ENCODE data around the gene EFHC2.

Gene EFHC2, protein sequence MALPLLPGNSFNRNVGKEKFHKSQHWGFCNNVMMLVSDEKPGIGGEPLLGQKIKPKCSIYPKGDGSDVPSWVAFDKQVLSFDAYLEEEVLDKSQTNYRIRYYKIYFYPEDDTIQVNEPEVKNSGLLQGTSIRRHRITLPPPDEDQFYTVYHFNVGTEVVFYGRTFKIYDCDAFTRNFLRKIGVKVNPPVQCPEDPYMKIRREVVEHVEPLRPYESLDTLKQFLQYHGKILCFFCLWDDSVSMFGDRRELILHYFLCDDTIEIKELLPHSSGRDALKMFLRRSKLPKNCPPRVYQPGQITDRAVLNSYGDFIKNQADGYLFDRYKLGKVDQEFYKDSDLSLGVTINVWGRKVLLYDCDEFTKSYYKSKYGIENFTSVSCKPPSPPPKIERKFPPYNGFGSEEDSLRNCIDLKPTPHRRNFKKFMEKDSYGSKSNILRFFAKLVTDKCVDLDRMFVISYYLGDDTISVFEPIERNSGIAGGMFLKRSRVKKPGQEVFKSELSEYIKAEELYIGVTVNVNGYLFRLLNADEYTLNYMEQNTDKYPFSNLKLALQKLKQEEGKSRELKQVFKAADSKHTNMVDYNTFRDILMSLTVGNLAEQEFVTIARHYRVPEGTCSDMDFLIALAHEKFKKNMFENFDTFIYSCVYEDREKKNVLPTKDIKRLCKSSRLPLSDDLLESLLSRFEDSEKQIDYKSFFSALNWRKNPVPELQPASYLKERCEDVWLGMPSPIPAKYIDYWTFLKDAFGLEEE

GRCh38 chrX:44343412-44344141 is at the start of gene EFHC2:
EFHC2 (minus strand) TSS chrX:44343672; CDS start chrX:44343588, 84 bp downstream.
- DNase-seq, result no peak

DNA sequence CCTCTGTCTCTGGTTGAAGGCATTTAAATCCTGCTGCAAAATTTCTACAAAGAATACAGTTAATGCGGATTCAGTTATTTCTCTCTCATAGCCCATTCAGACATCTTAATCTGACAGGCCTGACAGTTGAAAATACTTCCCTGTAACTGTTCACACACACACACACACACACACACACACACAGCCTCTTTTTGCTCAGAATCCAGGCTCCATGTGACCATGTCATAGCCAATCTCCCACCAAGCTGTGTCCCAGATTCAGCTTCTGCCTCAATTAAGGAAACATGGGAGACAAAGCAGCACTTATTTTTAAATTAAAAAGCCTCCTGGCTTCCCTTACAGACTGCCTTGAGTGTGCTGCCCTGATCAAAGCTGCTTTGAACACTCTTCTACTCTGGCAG is 49.3 kb upstream of the EFHC2 start:
- DNase-seq, result no peak

DNA sequence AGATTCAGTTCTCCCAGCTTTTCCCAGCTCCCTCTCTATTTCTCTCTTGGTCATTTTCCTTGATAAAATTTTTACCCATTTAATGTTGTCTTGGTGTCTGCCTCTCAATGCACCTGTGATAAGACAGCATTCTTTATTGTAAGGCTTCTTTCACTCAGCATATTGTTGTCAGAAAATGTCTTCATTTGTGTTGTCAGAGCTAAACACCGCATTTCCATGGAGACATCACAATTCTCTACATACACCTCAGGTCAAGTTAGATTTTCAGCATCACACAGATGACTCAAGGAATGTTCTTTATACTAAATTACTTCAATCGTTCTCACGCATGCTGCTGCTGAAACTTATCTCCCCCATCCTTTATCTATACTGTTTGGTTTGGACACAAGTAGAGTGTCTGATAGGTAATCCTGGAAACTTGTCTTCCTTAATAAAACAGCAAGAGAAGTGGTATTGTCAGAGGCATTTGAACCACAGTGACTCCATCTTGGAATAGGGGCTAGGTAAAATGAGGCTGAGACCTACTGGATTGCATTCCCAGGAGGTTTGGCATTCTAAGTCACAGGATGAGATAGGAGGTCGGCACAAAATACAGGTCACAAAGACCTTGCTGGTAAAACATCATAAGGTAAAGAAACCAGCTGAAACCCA is 41.3 kb upstream of the EFHC2 start:
- DNase-seq, result no peak

DNA sequence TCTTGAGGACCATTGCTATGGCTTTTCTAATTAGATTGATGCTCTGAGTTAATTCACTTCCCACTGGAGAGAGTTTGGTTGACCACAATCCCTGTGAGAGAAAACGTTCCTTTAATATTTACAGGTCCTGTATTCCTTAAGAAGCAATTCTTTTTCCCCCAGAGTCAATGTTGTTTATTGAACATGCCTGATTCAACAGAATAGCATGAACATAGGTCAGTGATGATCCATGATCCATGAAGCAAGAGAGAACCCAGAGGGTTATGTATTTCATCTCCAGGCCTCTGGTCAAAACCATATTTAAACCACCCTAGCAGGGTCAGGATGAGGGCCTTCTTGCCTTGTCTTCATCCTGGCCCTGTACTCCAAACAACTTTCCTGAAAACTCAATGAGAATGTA is 39.4 kb upstream of the EFHC2 start:
- no peak for DNase-seq

DNA sequence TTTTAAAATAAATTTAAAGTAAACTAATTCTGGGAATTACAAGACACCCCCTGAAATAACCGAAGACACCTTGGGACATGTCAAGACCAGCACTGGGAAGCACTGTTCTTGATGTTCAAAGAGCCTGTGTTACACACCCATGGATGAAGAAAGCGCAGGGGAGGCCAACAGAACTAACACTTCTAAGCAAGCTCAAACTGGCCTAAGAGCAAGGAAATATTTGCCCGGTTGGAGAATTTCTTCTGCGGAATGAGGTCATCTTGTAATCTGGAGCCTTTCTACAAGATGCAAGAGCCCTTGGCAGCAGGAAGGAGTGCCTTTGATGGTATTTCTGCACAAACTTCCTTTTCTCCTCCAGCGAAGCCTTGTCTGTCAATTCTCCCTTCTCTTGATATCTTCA is 9.3 kb upstream of the EFHC2 start:
- no peak for DNase-seq

DNA sequence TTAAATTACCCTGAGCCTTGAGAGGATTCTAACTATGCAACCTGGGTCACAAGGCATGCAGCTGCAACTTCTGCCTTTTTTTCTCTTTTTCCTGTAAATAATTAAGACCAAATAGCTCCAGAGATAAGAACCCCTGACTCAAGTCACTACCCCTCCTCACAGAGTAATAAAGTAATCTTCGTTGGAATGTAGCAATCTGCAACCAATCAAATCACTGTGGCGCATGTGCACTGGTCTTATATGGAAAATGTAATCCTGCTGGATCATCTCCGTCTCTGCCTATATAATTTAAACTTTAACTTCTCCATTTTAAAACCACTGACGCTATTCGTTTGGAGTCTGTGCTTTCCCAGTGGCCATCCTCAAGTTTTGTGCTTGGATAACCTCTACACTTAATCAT is 6.1 kb upstream of the EFHC2 start:
- DNase-seq, result no peak

DNA sequence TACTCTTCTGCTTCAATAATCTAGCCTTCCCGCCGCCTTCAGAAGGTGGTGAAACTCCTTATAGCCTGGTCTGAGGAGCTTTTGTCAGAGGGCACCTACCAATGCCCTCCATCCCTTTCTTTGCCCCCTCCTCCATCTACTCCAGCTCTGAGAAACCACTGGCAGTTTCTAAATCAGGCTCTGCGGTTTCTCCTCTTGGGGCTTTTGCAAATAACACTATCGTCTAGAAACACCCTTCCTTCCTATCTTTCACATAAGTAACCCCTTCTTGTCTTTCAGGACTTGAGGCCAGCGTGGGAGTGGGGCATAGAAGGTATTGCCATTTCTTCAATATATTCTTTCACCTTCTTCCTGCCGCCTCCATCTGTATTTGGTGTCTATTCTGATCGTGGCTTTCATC is 1.2 kb upstream of the EFHC2 start:
- DNase-seq, result no peak

DNA sequence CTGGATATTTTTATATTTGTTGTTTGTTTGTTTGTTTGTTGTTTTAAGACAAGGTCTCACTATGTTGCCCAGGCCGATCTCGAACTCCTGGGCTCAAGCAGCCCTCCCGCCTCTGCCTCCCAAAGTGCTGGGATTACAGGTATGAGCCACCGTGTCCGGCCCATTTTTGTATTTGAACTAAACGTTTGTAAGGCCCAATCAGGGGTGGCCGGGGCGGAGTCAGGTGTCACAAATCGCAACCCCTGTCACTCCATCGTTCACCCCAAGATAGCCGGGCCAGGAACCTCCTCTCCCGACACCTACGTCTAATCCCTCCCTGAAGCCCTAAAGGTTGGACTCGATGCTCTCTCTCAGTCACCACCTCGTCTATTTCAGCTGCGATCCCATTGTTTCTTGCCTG is 722 bp upstream of the EFHC2 start:
- no peak for DNase-seq

DNA sequence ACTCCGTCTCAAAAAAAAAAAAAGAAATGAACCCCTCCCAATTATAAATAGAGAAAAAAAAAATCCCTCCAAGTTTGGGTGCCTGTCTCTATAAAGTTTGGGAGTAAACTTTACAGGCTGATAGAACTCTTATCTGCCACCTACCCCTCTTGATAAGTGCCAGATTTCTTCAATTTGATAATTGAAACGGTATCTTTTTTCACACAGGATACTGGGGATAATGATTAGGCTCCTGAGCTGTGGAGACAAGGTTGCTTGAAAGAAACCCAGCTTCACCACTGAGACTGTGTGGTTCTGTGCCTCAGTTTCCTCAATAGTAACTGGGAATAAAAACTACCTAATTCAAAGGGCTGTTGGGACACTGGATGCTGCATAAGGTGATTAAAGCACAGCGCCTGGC is 606 bp downstream of the EFHC2 start:
- DNase-seq, result no peak

DNA sequence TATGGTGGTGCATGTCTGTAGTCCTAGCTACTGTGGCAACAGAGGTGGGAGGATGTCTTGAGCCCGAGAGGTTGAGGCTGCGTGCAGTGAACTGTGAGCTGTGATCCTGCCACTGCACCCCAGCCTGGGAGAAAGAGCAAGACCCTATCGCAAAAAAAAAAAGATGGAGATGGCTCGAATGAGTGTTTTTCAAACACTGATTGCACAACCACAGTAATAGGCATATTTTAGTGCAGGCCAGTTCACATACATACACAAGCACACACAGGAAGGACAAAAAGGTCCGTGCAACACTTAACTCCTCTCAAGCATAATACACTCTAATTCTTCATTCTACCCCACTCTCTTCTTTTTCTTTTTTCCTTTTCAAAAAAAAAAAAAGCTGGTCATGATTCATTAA is 5.1 kb downstream of the EFHC2 start:
- no peak for DNase-seq

GRCh38 chrX:44332437-44332836 is 11.0 kb downstream of the EFHC2 start:
- DNase-seq, result no peak

DNA sequence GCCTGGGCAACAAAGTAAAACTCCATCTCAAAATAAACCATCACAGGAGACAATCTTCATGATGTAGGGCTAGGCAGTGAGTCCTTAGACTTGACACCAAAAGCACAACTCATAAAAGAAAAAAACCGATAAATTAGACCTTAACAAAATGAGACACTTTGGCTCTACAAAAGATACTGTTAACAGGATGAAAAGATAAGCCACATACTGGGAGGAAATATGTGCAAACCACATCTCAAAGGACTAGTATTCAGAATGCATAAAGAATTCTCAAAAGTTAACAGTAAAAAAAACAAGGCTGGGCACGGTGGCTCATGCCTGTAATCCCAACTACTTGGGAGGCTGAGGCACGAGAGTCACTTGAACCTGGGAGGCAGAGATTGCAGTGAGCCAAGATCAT is 13.2 kb downstream of the EFHC2 start:
- DNase-seq, result no peak

GRCh38 chrX:44319550-44319949 is 23.9 kb downstream of the EFHC2 start:
- DNase-seq, result no peak

- DNase-seq, result no peak
Measured at GRCh38 chrX:44317181-44317580, 26.3 kb downstream of the EFHC2 start.

GRCh38 chrX:44314808-44315207 is 28.7 kb downstream of the EFHC2 start:
- DNase-seq, result no peak

DNA sequence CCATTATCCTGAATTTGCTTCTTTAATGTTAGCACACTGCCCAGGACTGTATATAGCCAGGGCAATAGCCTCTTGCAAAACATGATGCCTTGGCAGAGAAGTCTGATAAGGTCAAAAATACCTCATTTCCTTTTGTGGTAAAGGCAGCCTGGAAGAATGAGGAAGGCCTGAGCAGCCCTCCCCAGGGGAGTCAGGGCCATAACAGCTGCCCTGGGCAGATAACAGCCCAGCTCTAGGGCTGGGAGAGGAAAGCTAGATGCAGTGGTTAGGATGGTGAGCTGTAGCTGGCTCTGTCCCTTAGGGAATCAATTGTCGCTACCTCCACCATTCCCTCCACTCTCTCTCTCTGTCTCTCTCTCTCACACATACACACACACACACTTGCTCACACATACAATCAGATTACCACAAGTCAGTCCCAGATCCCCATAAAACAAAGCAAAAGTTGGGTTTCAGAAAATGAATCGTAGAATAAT is 29.2 kb downstream of the EFHC2 start:
- DNase-seq, result no peak

DNA sequence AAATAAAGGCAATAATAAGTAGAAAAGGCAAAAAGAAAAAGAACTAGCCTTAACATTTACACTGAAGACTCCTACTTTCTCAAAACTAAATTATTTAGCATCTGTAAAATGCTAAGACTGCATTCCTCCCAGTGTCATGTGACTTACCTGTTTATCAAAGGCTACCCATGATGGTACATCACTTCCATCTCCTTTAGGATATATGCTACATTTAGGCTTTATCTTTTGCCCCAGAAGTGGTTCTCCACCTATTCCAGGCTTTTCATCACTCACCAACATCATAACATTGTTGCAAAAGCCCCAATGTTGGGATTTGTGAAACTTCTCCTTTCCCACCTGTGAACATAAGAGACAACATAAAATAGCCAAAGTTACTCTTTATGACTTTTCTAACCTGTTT is 31.1 kb downstream of the EFHC2 start:
- no peak for DNase-seq

DNA sequence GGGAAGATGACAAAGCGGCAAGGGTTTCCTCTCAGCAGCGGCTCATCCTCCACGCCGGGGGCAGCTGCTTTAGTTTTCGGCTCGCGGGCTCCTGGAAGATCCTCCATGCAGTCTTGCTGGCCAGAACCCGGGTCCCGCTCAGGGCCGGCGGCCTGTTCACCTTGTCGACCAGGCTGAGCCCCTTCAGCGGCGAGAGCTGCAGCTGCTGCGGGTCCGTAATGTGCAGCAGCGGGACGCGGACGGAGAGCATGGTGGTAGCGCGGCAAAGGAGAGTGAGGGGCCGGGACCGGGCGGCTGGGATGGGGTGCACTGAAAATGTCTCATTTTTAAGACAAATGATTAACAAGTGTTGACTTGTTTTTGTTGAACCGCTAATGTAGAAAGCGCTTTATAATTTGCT is 33.2 kb downstream of the EFHC2 start:
- no peak for DNase-seq

DNA sequence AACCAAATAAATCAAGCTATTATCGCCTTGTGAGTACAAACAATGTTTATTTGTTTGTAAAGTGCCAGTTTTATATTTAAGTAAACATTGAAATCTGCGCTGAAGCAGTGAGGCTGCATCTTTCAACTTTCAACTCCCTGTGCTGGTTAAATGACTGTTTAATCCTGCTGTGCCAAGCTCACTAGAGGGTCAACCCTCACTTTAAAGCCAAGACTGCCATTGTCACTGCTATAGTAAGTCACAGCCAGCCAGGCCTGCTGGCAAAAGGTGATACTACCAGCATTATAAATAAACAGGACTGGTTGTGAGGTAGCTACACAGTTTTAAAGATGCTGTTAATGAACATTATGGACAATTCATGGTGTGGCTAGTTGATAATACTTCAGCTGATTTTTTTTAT is 34.6 kb downstream of the EFHC2 start:
- DNase-seq, result no peak

GRCh38 chrX:44306356-44306755 is 37.1 kb downstream of the EFHC2 start:
- peak; percentile 51 for DNase-seq

GRCh38 chrX:44305921-44306320 is 37.6 kb downstream of the EFHC2 start:
- peak; percentile 66 for DNase-seq

- DNase-seq, result peak; percentile 42
Measured at GRCh38 chrX:44303119-44303518, 40.4 kb downstream of the EFHC2 start.

DNA sequence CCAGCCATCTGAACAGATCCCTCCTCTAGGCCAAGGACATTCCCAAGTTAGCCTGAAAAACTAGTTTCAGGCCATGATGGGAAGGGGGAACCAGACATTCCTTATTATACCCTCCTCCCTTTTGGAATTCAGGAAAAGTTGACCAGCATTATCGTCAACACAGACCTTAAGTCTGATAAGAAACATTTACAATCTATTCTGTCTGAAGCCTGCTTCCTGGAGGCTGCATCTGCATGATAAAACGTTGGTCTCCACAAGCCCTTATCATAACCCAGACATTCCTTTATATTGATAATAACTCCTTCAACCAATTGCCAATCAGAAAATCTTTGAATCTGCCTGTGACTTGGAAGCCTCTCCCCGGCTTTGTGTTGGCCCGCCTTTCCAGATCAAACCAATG is 44.3 kb downstream of the EFHC2 start:
- DNase-seq, result no peak
